ENCODE results near the gene HOXD8. TPM values are rescaled to one million over a fixed set of nuclear protein-coding genes. Genes with fewer than 3 reads are reported as not detected.

HOXD8 gene
- total and polyA plus RNA-seq, 9 of the 15 experiments (the other 6 are each of a cell fraction or from before 2014, with no cell fraction given): 0.04 to 0.15 TPM; not detected in 7

- FAIRE-seq: no peak
- Histone ChIP-seq H3K4me1 (replicated peaks in 1 of 2; ENCODE audit: control insufficient read depth in 2 of 2, insufficient read depth in 2 of 2, low read length in 2 of 2) (peaks cover 0 to 28% of the 10 kb centered on the region in 2 experiments; a peak in 2 of 5 replicates), H3K36me3 (ENCODE audit: control insufficient read depth, insufficient read depth, low read length) (no peaks in the 10 kb centered on the region), H3K27me3 (ENCODE audit: control insufficient read depth in 2 of 2, insufficient read depth in 2 of 2, low read length in 2 of 2) (peaks cover 67 to 74% of the 10 kb centered on the region in 2 experiments), H3K9me3 (replicated peaks; ENCODE audit: control insufficient read depth, insufficient read depth, low read depth, low read length) (no peaks in the 10 kb centered on the region), H3K4me2 (ENCODE audit: insufficient read depth, low read length) (no peak overlapping the region), H3K27ac (ENCODE audit: extremely low read depth, low read depth, low read length) (no peak overlapping the region), H2AFZ (ENCODE audit: low read depth, low read length) (no peak overlapping the region), H4K20me1 (replicated peaks; ENCODE audit: control insufficient read depth, insufficient read depth, low read length) (no peaks in the 10 kb centered on the region; the same call in 1 of the 2 replicates), H3K79me2 (ENCODE audit: control insufficient read depth, insufficient read depth, low read length) (no peaks in the 10 kb centered on the region), H3K9me1 (ENCODE audit: control insufficient read depth, insufficient read depth, low read length) (no peaks in the 10 kb centered on the region), H3K4me3 (no peak overlapping the region), H3K9ac (ENCODE audit: insufficient read depth in 1 of 2, low read depth in 2 of 2, low read length in 2 of 2) (no peak overlapping the region)
- CTCF ChIA-PET (ENCODE audit: low intra/inter-chr PET ratio): no interaction called here
- no TSS peak for BruUV-seq (replicated peaks)
- in situ Hi-C loops (cut with MboI) (no loop called here), intact Hi-C loops (cut with micrococcal nuclease) (no loop called here)
- TF ChIP-seq, protein P1, sequence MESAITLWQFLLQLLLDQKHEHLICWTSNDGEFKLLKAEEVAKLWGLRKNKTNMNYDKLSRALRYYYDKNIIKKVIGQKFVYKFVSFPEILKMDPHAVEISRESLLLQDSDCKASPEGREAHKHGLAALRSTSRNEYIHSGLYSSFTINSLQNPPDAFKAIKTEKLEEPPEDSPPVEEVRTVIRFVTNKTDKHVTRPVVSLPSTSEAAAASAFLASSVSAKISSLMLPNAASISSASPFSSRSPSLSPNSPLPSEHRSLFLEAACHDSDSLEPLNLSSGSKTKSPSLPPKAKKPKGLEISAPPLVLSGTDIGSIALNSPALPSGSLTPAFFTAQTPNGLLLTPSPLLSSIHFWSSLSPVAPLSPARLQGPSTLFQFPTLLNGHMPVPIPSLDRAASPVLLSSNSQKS (CRISPR knock-in tag; IDR thresholded peaks at IDR 0.05): no peak
- TF ChIP-seq TCF3 (CRISPR knock-in tag; IDR thresholded peaks at IDR 0.05): no peak
- TF ChIP-seq ARHGAP35 (IDR thresholded peaks at IDR 0.05; ENCODE audit: partially characterized antibody): no peak
- no peak for TF ChIP-seq ZNF184 (CRISPR knock-in tag; IDR thresholded peaks at IDR 0.05)
- TF ChIP-seq BCLAF1 (IDR thresholded peaks at IDR 0.05; ENCODE audit: borderline replicate concordance in 1 of 2, control insufficient read depth in 1 of 2, low read depth in 2 of 2, low read length in 1 of 2): no peak
- TF ChIP-seq, protein P2, sequence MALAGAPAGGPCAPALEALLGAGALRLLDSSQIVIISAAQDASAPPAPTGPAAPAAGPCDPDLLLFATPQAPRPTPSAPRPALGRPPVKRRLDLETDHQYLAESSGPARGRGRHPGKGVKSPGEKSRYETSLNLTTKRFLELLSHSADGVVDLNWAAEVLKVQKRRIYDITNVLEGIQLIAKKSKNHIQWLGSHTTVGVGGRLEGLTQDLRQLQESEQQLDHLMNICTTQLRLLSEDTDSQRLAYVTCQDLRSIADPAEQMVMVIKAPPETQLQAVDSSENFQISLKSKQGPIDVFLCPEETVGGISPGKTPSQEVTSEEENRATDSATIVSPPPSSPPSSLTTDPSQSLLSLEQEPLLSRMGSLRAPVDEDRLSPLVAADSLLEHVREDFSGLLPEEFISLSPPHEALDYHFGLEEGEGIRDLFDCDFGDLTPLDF (CRISPR knock-in tag; IDR thresholded peaks at IDR 0.05): no peak
- TF ChIP-seq HOXB6 (CRISPR knock-in tag; IDR thresholded peaks at IDR 0.05; ENCODE audit: borderline replicate concordance): no peak
- no peak for TF ChIP-seq RBM22 (IDR thresholded peaks at IDR 0.05; ENCODE audit: low read depth, low read length, poor library complexity, severe bottlenecking)
- TF ChIP-seq ZBTB8A (IDR thresholded peaks at IDR 0.05; ENCODE audit: partially characterized antibody): no peak
- TF ChIP-seq ZNF695 (CRISPR knock-in tag; IDR thresholded peaks at IDR 0.05): no peak
- no peak for DNase-seq (ENCODE audit: extremely low read depth in 1 of 4, low spot score in 3 of 4)
- WGBS (ENCODE audit: insufficient coverage, low coverage, missing lambda C conversion rate): 2% methylated on average over 8 of the region's 8 CpGs
- POLR2A ChIA-PET: no interaction called here
- no peak for ATAC-seq
Measured at GRCh38 chr2:176156301-176156806, 26.8 kb downstream of the HOXD8 start.

Data from K562 (cell line).